ENCODE data around the gene AFDN. TPM values are rescaled to one million over a fixed set of nuclear protein-coding genes. Genes with fewer than 3 reads are reported as not detected.

AFDN gene
- total RNA-seq, 1 donor from 2014 or later: 162 TPM

DNA sequence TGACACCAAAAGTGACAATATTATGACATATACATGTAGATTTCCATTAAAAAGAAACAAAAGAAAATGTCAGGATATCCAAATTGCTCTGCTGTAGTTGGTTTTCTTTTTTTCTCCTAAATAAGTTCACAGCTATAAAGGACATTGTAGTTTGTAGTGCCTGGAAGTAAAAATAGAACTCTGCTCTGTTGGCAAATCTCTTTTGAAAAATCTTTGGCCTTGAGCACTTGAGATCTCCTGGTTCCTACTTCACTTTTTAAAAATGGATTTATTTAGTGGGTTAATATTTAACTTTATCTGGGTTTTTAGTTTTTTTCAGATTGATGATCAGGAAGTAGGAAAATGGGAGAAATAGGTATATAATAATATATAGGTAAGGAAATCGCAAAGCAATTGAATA, 52.9 kb downstream of the AFDN start:
- TF ChIP-seq, protein P1, sequence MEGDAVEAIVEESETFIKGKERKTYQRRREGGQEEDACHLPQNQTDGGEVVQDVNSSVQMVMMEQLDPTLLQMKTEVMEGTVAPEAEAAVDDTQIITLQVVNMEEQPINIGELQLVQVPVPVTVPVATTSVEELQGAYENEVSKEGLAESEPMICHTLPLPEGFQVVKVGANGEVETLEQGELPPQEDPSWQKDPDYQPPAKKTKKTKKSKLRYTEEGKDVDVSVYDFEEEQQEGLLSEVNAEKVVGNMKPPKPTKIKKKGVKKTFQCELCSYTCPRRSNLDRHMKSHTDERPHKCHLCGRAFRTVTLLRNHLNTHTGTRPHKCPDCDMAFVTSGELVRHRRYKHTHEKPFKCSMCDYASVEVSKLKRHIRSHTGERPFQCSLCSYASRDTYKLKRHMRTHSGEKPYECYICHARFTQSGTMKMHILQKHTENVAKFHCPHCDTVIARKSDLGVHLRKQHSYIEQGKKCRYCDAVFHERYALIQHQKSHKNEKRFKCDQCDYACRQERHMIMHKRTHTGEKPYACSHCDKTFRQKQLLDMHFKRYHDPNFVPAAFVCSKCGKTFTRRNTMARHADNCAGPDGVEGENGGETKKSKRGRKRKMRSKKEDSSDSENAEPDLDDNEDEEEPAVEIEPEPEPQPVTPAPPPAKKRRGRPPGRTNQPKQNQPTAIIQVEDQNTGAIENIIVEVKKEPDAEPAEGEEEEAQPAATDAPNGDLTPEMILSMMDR (IDR thresholded peaks at IDR 0.05): no peak
- TF ChIP-seq POLR2AphosphoS5 (IDR thresholded peaks at IDR 0.05; ENCODE audit: insufficient read depth in 1 of 2, low read depth in 1 of 2) (no peak), POLR2A (IDR thresholded peaks at IDR 0.05) (no peak)
- Histone ChIP-seq H3K4me3 (no peak overlapping the region), H3K27me3 (no peaks in the 10 kb centered on the region), H3K36me3 (peaks cover 0 to 26% of the 10 kb centered on the region in 2 donors), H3K27ac (no peak overlapping the region), H3K4me1 (no peaks in the 10 kb centered on the region), H3K9me3 (no peaks in the 10 kb centered on the region)
- intact Hi-C loops (cut with DNase I): no loop called here
- no peak for DNase-seq (ENCODE audit: extremely low spot score in 2 of 2)

DNA sequence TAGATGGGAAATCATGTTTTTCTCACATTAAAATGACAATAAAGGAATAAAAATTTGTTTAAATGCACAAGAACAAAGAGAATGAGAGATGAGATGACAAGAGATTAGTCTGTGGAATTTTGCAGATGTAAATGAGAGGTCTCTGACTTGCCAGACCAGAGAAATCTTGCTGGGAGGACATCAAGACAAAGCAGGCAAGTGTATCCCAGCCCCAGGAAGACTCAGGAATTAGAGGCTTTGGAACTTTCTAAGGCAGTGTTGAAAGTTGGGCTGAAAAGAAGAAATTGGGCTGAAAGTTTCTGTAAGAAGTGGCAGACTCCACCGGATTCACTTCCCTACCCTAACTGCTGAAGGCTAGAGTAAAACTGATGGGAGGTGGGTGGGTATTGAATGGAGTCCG, 54.6 kb downstream of the AFDN start:
- H3K4me3 ChIP-seq: no peak overlapping the region
- H3K9me3 ChIP-seq: no peaks in the 10 kb centered on the region
- DNase-seq (ENCODE audit: extremely low spot score in 2 of 2): no peak
- no peaks in the 10 kb centered on the region for H3K27me3 ChIP-seq
- intact Hi-C loops (cut with DNase I): no loop called here
- H3K4me1 ChIP-seq: no peaks in the 10 kb centered on the region
- H3K36me3 ChIP-seq: peaks cover 0 to 13% of the 10 kb centered on the region in 2 donors
- TF ChIP-seq POLR2A (IDR thresholded peaks at IDR 0.05): no peak
- TF ChIP-seq POLR2AphosphoS5 (IDR thresholded peaks at IDR 0.05; ENCODE audit: insufficient read depth in 1 of 2, low read depth in 1 of 2): no peak
- TF ChIP-seq, protein P1 (IDR thresholded peaks at IDR 0.05): no peak
- no peak overlapping the region for H3K27ac ChIP-seq

DNA sequence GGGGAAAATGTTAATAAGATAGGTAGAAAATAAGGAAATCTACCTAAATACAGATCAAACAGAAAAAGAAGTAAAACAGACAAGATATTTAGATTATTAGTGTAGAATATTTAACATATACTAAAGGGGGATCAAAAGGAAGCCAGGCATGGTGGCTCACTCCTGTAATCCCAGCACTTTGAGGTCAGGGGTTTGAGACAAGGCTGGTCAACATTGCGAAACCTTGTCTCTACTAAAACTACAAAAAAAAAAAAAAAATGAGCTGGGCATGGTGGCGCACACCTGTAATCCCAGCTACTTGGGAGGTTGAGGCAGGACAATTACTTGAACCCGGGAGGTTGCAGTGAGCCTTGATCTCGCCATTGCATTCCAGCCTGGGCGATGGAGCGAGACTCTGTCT, 55.5 kb downstream of the AFDN start:
- peaks cover 0 to 13% of the 10 kb centered on the region in 2 donors for H3K36me3 ChIP-seq
- no peaks in the 10 kb centered on the region for H3K4me1 ChIP-seq
- H3K4me3 ChIP-seq: no peak overlapping the region
- H3K9me3 ChIP-seq: no peaks in the 10 kb centered on the region
- intact Hi-C loops (cut with DNase I): no loop called here
- no peak overlapping the region for H3K27ac ChIP-seq
- no peaks in the 10 kb centered on the region for H3K27me3 ChIP-seq
- DNase-seq (ENCODE audit: extremely low spot score in 2 of 2): no peak
- TF ChIP-seq POLR2AphosphoS5 (IDR thresholded peaks at IDR 0.05; ENCODE audit: insufficient read depth in 1 of 2, low read depth in 1 of 2): no peak
- TF ChIP-seq, protein P1 (IDR thresholded peaks at IDR 0.05): no peak
- TF ChIP-seq POLR2A (IDR thresholded peaks at IDR 0.05): no peak

DNA sequence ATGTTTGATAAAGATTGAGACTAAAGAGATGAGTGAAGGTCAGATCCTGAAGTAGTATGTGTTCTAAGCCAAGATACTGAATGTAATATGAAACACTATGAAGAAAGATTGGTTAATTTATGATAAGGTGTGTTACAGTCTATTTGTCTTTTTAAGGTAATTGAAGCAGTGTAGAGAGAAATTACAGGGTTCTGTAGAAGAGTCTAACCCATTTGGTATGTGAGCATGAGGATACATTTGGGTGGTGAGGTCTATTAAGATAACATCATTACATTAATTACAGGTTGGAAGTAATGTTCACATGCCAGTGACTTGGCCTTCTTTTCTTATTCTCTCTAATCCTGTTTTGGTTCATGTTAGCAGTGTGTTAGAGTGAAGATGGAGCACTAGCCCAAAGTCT, 61.4 kb downstream of the AFDN start:
- no peak for DNase-seq (ENCODE audit: extremely low spot score in 2 of 2)
- intact Hi-C loops (cut with DNase I): no loop called here
- peaks cover 0 to 12% of the 10 kb centered on the region in 2 donors for H3K36me3 ChIP-seq
- TF ChIP-seq, protein P1 (IDR thresholded peaks at IDR 0.05): no peak
- TF ChIP-seq POLR2A (IDR thresholded peaks at IDR 0.05) (no peak), POLR2AphosphoS5 (IDR thresholded peaks at IDR 0.05; ENCODE audit: insufficient read depth in 1 of 2, low read depth in 1 of 2) (no peak)
- no peak overlapping the region for H3K27ac ChIP-seq
- no peaks in the 10 kb centered on the region for H3K9me3 ChIP-seq
- H3K27me3 ChIP-seq: no peaks in the 10 kb centered on the region
- H3K4me3 ChIP-seq: no peak overlapping the region
- H3K4me1 ChIP-seq: no peaks in the 10 kb centered on the region

DNA sequence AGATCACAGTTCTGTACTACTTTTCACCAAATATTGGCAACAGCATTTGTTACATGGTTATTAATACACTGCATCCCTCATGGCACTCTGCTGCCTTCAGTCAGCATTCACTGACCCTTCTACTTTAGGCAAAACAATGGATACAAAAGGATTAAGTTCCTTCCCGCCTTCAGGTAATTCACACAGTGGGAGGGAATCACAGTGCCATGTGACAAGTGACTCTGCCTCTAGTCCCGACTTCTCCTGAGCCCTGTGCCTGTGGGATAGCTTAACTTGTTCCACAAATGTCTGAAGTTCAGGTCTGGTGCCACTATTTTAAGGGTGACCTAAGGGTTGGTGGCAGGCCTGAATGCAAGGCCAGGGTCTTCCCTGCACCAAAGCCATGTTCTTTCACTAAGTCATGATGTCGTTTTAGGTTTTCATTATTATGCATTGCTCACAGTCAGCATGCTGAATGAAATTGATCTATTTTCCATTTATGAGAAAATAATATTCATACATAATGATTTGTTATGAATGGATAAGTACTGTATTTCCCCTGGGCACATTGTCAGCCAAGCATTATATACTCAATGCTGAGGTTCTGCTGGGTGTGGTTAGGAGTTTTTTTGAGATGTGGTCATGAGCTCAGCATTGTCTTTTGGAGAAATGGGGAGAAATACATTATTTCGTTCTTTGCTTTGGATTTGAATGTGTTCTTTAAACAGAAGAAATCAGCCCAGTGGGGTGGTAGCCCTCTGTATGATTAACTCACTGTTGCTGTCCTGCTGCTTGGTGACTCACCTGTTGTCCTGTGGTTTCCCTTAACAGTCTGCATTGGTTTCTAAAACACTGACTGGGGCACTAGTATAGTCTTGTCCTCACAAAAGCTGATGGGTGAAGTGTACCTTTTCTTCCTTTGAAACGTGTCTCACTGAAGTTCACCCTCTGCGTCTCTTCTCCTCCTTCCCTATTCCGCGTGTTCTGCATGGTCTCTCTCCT, 66.4 kb downstream of the AFDN start:
- H3K27ac ChIP-seq: no peak overlapping the region
- H3K4me1 ChIP-seq: no peaks in the 10 kb centered on the region
- no peak for DNase-seq (ENCODE audit: extremely low spot score in 2 of 2)
- H3K27me3 ChIP-seq: no peaks in the 10 kb centered on the region
- H3K4me3 ChIP-seq: no peak overlapping the region
- intact Hi-C loops (cut with DNase I): loop anchor here (10.0 kb wide), 1 partner anchor 408 kb away; no protein-coding TSS in a partner anchor
- TF ChIP-seq POLR2AphosphoS5 (IDR thresholded peaks at IDR 0.05; ENCODE audit: insufficient read depth in 1 of 2, low read depth in 1 of 2) (no peak), POLR2A (IDR thresholded peaks at IDR 0.05) (no peak)
- TF ChIP-seq, protein P1 (IDR thresholded peaks at IDR 0.05): no peak
- peaks cover 0 to 12% of the 10 kb centered on the region in 2 donors for H3K36me3 ChIP-seq
- no peaks in the 10 kb centered on the region for H3K9me3 ChIP-seq

Measured in vagina (tissue), 2 donors.